Hepatocyte (in vitro differentiated cells): ENCODE data around the gene FITM1.

Source experiments
- EZH2 ChIP-seq: fragments of 200-600 bp; sonication (generic); IDR thresholded peaks from 2 replicates; pipeline ENCODE4 v1.6.1; 2016; ENCODE audit warnings: antibody characterized with exemption, mild to moderate bottlenecking, borderline replicate concordance
- EZH2phosphoT487 ChIP-seq: fragments of 200-600 bp; sonication (generic); IDR thresholded peaks from one replicate; pipeline ENCODE4 v1.6.1; 2018; ENCODE audit warnings: antibody characterized with exemption, mild to moderate bottlenecking, low read depth, moderate library complexity; ENCODE audit not compliant: unreplicated experiment, severe bottlenecking
- TF ChIP-seq, protein P1 (sequence below): fragments of 200-600 bp; sonication (generic); IDR thresholded peaks from 2 replicates; pipeline ENCODE4 v1.5.1; 2016; ENCODE audit warnings: antibody characterized with exemption, mild to moderate bottlenecking; ENCODE audit not compliant: poor library complexity

DNA sequence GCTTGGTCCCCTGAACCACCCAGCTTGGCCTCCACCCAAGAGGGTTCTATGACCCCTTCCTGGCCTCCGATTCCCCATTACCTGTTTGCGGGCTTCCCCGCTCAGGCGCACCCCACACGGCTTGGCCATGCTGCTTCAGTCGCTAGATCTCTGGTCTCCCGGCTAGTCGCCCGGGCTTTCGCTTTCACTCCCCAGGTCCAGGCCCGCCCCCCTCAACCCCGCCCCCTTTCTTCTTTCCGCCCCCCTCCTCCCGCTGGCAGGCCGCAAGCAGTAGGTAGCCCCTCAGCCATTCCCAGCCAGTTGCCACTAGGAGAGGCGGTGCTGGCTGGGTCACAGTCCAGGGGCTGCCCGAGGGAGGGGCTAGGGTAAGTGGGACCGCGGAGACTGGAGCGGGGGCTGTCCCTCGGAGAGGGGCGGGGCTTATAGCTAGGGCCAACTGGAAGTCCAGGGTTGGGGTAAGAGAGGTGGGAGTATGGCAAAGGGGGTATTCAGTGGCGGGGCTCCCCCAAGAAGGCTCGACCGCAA lies 16.1 kb downstream of the FITM1 start, which contains the start of gene PSME2:
- no peak for TF ChIP-seq EZH2phosphoT487
- TF ChIP-seq, protein P1, sequence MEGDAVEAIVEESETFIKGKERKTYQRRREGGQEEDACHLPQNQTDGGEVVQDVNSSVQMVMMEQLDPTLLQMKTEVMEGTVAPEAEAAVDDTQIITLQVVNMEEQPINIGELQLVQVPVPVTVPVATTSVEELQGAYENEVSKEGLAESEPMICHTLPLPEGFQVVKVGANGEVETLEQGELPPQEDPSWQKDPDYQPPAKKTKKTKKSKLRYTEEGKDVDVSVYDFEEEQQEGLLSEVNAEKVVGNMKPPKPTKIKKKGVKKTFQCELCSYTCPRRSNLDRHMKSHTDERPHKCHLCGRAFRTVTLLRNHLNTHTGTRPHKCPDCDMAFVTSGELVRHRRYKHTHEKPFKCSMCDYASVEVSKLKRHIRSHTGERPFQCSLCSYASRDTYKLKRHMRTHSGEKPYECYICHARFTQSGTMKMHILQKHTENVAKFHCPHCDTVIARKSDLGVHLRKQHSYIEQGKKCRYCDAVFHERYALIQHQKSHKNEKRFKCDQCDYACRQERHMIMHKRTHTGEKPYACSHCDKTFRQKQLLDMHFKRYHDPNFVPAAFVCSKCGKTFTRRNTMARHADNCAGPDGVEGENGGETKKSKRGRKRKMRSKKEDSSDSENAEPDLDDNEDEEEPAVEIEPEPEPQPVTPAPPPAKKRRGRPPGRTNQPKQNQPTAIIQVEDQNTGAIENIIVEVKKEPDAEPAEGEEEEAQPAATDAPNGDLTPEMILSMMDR: no peak
- TF ChIP-seq EZH2: no peak
